Sigmoid colon (tissue), 7 donors: ENCODE measurements around the gene CARMIL1. TPM values are rescaled to one million over a fixed set of nuclear protein-coding genes. Genes with fewer than 3 reads are reported as not detected.

ENCODE experiments used
- DNase-seq: peaks from one replicate; pipeline ENCODE4 v3.0.0-alpha.2; 2019
- H3K27ac ChIP-seq, 4 donors: fragments of 200-600 bp; sonication (generic); one replicate each; pipeline ENCODE4 v1.5.1; 2016 to 2019; ENCODE audit warnings: mild to moderate bottlenecking in 1 of 4
- H3K27me3 ChIP-seq, 3 donors: fragments of 200-600 bp; sonication (generic); one replicate each; pipeline ENCODE4 v1.5.1; 2019; ENCODE audit warnings: mild to moderate bottlenecking in 1 of 3
- H3K36me3 ChIP-seq, 4 donors: fragments of 200-600 bp; sonication (generic); one replicate each; pipeline ENCODE4 v1.5.1; 2016 to 2019
- H3K4me1 ChIP-seq, 4 donors: fragments of 200-600 bp; sonication (generic); one replicate each; pipeline ENCODE4 v1.5.1; 2017 to 2019
- H3K4me3 ChIP-seq, 4 donors: fragments of 200-600 bp; sonication (generic); one replicate each; pipeline ENCODE4 v1.5.1; 2017 to 2019; ENCODE audit warnings: mild to moderate bottlenecking in 2 of 4, moderate library complexity in 1 of 4
- H3K9me3 ChIP-seq, 4 donors: fragments of 200-600 bp in 3 of 4; sonication (generic) in 3 of 4; one replicate each; pipeline versions ENCODE4 v1.5.1 to v1.6.1; 2013 to 2019
- EP300 ChIP-seq, 4 donors: sonication (generic); formaldehyde crosslinking; IDR thresholded peaks; one replicate each; pipeline ENCODE4 v1.6.1; 2017; ENCODE audit warnings: antibody characterized with exemption in 4 of 4
- POLR2A ChIP-seq, 2 donors: fragments of 450-650 bp; IDR thresholded peaks; one replicate each; pipeline ENCODE4 v1.6.1; 2016; ENCODE audit warnings: antibody characterized with exemption in 2 of 2, mild to moderate bottlenecking in 2 of 2, moderate library complexity in 2 of 2
- POLR2AphosphoS5 ChIP-seq, 4 donors: sonication (generic); formaldehyde crosslinking; IDR thresholded peaks; one replicate each; pipeline ENCODE4 v1.6.1; 2017; ENCODE audit warnings: antibody characterized with exemption in 4 of 4
- WGBS, 2 donors: extraction: QIAGEN DNeasy Blood & Tissue Kit; methylation state at CpG; one replicate each; pipeline ENCODE4 v1.1.7; 2013; 5-methylcytosine and 5-hydroxymethylcytosine counted together
- intact Hi-C: fragments of 100-400 bp; cut with DNase I; formaldehyde crosslinking; loops from one replicate; pipeline ENCODE4 v1.15.1; 2023
- polyA plus RNA-seq, 3 donors: library from polyadenylated mRNA; stranded (reverse); fragments of 200-250 nt; gene quantifications; one replicate each; pipeline ENCODE4 v1.2.3, GENCODE V29; 2013
- total RNA-seq, 4 donors: library from RNA; depleted of rRNA; stranded (reverse); fragments of >200 nt; gene quantifications; one replicate each; pipeline ENCODE4 v1.1.0, GENCODE V29; 2016
- TF ChIP-seq, protein P1 (sequence below), 4 experiments: fragments of 450-650 bp in 3 of 4; fragments of 200-600 bp in 1 of 4; IDR thresholded peaks; one replicate each; pipeline ENCODE4 v1.5.1; 2016 to 2019; ENCODE audit warnings: antibody characterized with exemption in 4 of 4, mild to moderate bottlenecking in 3 of 4, moderate library complexity in 2 of 4
- donor health status: healthy with polysubstance abuse.
- donor health status: Bipolar disorder and iron deficiency.
- donor health status: healthy.

The CARMIL1 gene
- total and polyA plus RNA-seq, 7 donors: 3.4 to 24.0 (median 8.2) TPM

DNA sequence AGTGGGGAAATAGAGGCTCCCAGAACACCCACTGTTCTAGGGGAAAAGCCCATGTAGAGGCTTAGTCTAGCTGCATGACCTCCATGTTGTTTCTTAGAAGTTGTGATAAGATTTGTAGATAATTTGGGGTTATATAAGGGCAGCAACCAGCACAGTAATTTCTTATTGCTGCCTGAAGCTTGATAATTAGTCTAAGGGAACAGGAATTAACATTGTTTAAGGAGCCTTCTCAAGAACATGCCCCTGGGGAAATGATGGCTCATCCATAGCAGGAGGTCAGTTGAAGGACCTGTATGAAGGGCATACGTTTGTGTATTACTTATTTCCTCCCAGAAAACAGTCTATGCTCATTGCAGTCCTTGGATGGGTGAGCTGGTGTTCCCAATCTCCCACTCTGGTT, 202.1 kb downstream of the CARMIL1 start:
- H3K4me3 ChIP-seq: no peak overlapping the region
- TF ChIP-seq, protein P1, sequence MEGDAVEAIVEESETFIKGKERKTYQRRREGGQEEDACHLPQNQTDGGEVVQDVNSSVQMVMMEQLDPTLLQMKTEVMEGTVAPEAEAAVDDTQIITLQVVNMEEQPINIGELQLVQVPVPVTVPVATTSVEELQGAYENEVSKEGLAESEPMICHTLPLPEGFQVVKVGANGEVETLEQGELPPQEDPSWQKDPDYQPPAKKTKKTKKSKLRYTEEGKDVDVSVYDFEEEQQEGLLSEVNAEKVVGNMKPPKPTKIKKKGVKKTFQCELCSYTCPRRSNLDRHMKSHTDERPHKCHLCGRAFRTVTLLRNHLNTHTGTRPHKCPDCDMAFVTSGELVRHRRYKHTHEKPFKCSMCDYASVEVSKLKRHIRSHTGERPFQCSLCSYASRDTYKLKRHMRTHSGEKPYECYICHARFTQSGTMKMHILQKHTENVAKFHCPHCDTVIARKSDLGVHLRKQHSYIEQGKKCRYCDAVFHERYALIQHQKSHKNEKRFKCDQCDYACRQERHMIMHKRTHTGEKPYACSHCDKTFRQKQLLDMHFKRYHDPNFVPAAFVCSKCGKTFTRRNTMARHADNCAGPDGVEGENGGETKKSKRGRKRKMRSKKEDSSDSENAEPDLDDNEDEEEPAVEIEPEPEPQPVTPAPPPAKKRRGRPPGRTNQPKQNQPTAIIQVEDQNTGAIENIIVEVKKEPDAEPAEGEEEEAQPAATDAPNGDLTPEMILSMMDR (IDR thresholded peaks at IDR 0.05): no peak
- TF ChIP-seq POLR2A (IDR thresholded peaks at IDR 0.05): no peak
- H3K27ac ChIP-seq: no peak overlapping the region
- H3K36me3 ChIP-seq: no peaks in the 10 kb centered on the region
- H3K27me3 ChIP-seq: no peaks in the 10 kb centered on the region
- DNase-seq: no peak
- intact Hi-C loops: no loop called here
- WGBS, 2 donors: 92 to 94% methylated on average over 1 of the region's 1 CpG
- no peaks in the 10 kb centered on the region for H3K4me1 ChIP-seq
- H3K9me3 ChIP-seq: no peaks in the 10 kb centered on the region

DNA sequence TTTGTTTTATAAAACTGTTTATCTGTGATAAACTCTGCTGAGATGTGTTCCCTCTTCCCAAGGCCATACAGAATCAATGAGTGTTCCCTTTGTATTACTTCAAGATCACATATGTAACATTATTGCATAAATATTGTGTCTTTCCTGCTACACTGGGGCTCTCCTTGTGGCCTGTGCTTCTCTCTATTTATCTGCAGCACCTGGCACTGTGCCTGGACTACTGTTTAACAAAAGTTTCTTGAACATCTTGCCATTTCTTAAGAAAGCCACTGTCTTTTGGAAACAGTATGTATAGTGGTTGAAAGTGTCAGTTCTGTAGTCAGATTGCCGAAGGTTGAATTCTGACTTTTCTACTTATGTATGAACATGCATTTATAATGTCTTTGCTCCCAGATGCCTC, 203.8 kb downstream of the CARMIL1 start:
- 93 to 98% methylated on average over 1 of the region's 1 CpG for WGBS, 2 donors
- intact Hi-C loops: no loop called here
- TF ChIP-seq EP300 (IDR thresholded peaks at IDR 0.05): no peak
- no peak for TF ChIP-seq POLR2AphosphoS5 (IDR thresholded peaks at IDR 0.05)
- no peak for TF ChIP-seq POLR2A (IDR thresholded peaks at IDR 0.05)
- TF ChIP-seq, protein P1 (IDR thresholded peaks at IDR 0.05): no peak
- no peaks in the 10 kb centered on the region for H3K9me3 ChIP-seq
- H3K27me3 ChIP-seq: no peaks in the 10 kb centered on the region
- H3K4me1 ChIP-seq: no peaks in the 10 kb centered on the region
- no peak overlapping the region for H3K4me3 ChIP-seq
- H3K27ac ChIP-seq: no peak overlapping the region
- no peak for DNase-seq
- H3K36me3 ChIP-seq: no peaks in the 10 kb centered on the region

DNA sequence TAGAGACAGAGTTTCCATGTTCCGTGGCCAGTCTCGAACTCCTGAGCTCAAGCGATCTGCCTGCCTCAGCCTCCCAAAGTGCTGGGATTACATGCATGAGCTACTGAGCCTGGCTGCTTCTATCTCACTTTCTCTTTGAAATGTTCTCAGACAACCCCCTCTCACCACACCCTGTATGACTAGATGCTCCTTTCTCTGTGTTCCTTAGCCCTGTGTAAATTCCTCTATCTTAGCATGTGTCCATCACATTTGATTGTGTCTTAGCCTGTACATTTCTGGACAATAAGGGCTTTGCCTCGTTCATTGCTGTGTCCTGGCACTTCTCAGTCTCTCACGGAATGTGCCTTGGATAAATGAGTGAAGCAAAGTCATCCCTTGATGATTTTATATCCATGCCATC, 204.8 kb downstream of the CARMIL1 start:
- Histone ChIP-seq H3K27me3 (no peaks in the 10 kb centered on the region), H3K36me3 (no peaks in the 10 kb centered on the region), H3K9me3 (no peaks in the 10 kb centered on the region), H3K27ac (no peak overlapping the region), H3K4me3 (no peak overlapping the region), H3K4me1 (no peaks in the 10 kb centered on the region)
- TF ChIP-seq, protein P1 (IDR thresholded peaks at IDR 0.05): no peak
- TF ChIP-seq POLR2AphosphoS5 (IDR thresholded peaks at IDR 0.05): no peak
- intact Hi-C loops: no loop called here
- DNase-seq: no peak
- WGBS, 2 donors: 91 to 96% methylated on average over 5 of the region's 5 CpGs

DNA sequence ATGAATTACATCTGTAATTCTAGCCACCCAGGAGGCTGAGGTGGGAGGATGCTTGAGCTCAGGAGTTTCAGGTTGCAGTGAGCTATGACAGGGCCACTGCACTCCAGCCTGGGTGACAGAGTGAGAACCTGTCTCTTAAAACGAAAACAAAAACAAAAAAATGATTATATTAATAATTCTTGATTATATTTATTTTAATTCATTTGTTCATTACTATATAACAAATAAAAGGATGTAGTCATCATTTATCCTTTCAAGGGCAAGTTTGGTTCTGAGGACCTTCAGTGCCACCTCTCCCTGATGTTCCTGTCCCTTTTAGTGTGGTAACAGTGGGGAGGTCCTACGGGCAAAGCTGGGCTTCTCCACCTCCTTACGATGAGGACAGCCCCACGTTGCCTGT, 205.7 kb downstream of the CARMIL1 start:
- no peaks in the 10 kb centered on the region for H3K4me1 ChIP-seq

More for the DNA sequence above, 205.7 kb downstream of the CARMIL1 start:
- no peak for TF ChIP-seq EP300 (IDR thresholded peaks at IDR 0.05)
- TF ChIP-seq, protein P1 (IDR thresholded peaks at IDR 0.05): no peak
- TF ChIP-seq POLR2A (IDR thresholded peaks at IDR 0.05): no peak
- no peak for TF ChIP-seq POLR2AphosphoS5 (IDR thresholded peaks at IDR 0.05)
- Histone ChIP-seq H3K27ac (no peak overlapping the region), H3K4me3 (no peak overlapping the region), H3K36me3 (no peaks in the 10 kb centered on the region), H3K9me3 (no peaks in the 10 kb centered on the region), H3K27me3 (no peaks in the 10 kb centered on the region)
- DNase-seq: no peak
- intact Hi-C loops: no loop called here
- WGBS, 2 donors: 86 to 92% methylated on average over 4 of the region's 4 CpGs
